Measurements from ENCODE around the gene FUT7.

FUT7 gene

DNA sequence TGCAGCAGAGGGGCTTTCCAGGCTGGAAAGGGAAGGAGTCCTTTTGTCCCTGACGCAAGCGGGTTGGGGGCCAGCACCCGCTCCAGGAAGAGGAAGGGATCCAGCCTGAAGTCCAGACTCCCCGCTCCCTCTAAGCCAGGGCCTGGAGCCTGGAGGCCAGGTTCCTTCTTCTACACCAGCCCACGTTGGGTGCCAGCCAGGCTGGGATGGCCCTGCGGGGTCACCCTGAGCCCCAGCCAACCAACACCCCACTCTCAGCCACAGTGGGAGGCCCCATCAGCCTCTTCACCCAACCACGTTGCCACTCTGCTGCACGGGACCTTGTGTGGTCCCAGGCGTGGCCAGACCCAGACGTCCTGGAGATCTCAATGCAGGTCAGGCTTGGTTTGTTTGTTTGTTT, 970 bp upstream of the FUT7 start:
- no peak for DNase-seq

DNA sequence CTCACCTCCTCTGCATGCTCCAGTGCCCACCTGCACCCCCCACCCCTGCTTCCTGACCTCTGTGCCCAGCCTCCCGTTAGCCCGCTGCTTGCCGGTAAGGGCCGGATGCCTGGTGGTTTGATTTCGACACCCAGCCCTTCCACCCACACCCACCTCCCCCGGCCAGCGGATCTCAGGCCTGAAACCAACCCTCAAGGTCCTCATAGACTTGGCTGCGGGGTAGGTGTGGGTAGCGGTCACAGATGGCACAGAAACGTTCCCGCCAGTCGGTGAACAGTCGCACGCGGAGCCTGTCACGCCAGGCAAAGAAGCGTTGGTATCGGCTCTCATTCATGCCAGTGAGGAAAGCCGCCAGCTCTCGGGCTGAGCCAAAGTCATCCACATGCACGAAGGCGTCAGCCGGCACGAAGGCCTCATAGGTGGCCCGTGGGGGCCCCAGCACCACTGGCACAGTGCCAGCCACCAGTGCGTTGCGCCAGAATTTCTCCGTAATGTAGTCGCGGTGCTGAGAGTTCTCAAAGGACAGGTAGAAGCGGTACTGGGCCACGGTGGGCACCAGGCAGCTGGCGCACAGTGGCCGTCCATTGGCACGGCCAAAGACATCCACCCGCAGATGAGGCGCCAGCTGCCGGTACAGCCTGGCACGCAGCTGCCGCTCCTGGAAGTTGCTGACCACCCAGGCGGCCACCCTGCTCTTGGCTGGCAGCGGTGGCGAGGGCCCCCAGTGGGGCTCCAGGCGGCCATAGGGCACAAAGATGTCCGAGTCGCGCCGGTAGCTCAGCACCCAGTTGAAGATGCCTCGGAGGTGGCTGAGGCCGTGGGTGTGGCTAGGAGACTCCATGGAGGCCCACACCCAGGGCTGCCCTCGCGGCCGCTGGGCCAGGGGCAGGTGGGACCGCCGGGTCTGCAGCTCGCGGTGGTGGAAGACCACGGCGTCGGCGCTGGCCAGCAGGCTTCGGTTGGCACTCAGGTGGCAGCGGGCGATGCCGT, 1.1 kb downstream of the FUT7 start:
- no peak for DNase-seq

DNA sequence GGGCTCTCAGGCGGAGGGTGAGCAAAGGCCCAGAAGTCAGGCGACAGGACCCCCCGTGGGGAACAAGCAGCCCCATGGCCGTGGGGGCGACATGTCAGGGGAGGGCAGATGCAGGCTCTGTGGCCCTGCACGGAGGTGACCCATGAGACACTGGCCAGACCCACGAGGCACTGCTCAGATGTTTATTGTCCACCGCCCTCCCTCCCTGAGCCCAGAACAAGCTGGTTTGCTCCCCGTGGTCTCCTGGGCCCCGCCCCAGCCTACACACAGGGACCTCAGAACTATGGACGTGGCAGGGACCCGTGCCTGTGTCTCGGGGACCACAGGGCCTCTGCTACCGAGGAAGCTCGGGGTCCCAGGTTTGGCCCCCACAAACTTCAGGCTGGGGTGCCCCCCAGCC, 1.9 kb downstream of the FUT7 start:
- no peak for DNase-seq

DNA sequence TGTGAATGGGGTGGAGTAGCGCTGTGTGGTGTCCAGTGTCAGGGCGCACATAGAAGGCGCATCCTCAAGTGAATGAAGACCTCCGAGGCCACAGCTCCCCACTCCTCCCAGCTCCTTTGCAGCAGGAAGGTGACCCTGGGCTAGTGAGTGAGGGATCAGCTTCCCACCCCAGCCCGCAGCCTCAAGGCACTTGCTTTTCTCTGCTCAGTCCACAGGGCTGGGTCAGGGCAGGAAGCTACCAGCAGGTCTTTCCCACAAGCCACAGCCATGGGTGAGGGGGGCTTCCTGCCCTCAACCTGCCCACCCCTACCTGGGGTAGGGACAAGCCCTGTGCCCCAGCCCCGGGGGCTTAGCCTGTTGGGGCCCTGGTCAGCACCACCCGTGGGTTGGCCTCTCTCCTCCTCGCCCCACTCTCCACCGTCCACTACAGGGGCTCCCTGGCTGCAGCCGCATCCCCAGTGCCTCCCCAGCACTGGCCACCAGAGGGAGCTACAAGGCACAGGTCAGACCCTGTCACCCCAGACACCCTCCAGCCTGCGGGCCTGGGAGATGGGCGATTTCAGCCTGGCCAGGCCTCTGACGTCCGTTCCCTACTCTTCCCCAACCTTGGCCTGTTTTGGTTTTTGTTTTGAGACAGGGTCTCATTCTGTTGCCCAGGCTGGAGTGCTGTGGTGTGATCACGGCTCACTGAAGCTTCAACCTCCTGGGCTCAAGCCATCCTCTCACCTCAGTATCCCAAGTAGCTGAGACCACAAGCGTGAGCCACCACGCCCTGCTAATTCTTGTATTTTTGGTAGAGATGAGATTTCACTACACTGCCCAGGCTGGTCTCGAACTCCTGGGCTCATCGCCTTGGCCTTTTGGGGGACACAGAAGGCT, 2.6 kb downstream of the FUT7 start:
- no peak for DNase-seq

DNA sequence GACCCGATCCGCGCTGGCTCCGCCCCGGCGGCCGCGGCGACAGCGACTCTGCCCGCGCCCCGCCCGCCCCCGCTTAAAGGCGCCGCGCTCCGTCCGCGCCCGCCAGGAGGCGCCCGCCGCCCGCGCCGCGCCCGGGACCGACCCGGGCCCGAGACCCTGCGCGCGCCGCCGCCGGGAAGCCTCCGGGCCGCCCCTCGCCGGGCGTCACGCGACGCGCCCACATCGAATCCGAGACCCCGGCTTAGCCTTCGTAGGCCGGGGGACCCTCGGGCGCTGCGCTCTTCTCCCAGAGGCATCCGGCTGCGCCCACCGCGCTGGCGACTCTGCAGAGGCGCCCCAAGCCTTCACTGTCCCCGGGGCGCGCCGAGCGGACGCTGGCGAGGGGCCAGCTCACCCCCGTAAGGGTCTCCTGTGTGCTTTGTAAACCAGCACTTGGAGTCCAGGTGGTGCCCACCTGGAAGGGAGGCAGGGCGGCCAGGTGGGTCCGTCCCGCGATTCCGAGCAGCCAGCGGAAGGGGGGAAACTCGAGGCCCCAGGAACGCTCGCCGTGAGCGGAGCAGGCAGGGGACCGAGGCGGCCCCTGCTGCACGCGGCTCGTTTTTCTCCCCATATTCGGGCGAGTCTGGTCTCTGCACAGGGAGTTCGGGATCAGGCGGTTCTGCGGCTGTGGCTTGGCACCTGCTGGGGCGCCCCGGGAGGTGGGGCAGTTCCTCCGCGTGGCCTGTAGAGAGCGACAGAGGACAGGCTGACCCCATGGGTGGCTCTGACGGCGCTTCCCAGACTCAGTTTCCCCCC, 3.4 kb downstream of the FUT7 start:
- DNase-seq: no peak

DNA sequence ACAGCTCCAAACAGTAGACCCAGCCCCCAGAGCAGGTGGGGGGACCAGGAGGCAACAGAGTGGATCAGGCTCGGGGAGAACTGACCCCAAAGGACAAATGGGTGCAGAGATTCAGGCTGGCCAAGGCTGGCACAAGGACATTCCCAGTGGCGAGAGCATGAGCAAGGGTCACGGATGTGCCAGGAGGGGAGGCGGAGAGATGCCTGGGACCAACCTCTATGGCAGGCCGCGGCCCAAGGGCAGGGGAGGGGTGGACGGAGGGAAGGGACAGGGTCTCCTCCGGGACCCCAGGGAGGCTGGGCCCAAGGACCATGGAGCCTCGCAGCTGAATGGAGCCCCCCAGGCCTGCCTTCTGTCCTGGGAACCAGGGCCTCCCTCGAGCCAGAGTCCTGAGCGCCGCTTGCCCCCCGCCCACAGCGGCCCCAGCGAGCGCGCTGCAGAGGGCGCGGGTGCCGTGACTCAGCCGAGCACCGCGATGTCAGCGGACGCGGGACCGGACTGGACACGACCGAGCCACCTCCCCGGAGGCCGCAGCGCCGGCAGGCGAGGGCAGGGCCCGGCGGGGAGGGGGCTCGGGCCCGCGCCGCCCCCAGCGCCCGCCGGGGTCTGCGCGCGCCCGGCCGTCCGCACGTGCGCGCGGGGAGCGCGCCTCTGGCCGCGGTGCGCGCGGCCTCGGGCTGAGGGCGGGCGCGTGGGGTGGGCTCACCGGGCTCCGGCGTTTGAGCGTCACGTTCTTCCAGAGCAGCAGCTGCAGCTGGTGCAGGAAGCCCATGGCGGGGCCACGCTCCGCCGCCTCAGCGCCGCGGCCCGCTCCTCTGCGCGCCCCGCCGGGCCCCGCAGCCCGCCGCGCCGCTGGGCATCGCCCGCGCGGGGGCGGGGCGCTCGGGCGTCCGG, 4.3 kb downstream of the FUT7 start, which contains the start of gene ABCA2:
Gene ABCA2 (minus strand): TSS at position 869 of the 894 bp plus-strand sequence. CDS start 97 bp downstream, at position 772.
- no peak for DNase-seq

DNA sequence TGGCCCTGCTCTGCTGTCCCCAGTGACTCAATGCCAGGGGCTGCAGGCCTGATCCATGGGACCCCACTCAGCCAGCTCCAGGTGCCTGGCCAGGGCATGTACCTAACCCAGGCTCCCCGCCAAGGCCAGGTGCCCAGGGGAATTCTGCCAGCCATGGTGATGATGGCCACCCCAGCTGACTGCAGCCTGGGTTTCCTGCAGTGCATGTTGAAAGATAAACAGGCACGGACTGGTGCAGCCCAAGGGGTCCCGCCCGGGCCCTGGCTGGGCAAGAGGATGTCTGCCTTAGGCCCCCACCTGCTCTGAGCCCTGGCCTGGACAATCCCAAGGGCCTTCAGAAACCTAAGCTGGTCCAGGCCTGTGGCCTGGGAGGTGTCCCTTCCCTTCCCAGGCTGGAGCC, 5.1 kb downstream of the FUT7 start:
- DNase-seq: no peak

DNA sequence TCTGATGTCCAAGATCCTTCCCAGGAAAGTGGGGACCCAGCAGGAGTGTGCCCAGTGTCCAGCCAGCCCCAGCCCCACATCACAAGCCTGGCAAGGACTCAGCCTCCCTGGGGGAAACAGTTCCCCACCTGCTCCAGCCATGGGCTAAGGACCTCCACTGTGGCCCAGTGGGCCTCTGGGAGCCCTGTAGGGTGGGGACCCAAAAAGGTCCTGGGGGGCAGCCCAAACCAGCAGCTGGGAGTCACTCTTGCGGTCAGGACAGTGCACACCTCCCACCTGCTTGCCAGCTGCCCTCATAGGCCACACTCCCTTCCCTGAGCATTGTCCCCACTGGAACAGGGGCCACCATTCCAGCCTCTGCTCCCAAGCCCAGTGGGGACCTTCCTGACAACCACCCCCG, 5.5 kb downstream of the FUT7 start:
- DNase-seq: no peak

DNA sequence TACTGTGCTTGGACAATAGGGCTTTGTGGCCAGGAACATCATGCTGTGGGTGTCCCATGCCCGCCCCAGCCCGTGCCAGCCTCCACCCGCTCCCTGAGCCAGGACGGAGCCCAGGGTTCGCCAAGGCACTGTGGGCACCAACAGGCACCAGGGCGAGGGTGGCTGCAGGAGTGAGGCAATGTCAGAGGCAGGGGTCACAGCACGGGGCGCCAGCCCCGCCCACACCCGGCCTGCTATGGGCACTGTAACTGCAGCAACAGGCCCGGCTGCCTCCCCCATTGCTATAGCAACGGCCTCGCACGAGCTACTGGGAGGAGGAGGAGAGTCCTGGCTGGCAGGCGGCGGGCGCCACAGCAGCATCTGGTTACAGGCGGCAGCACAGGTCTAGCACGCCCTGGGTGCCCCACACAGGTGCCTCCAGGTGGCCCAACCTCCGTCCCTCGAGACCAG, 6.3 kb downstream of the FUT7 start:
- peak; percentile 24 for DNase-seq

DNA sequence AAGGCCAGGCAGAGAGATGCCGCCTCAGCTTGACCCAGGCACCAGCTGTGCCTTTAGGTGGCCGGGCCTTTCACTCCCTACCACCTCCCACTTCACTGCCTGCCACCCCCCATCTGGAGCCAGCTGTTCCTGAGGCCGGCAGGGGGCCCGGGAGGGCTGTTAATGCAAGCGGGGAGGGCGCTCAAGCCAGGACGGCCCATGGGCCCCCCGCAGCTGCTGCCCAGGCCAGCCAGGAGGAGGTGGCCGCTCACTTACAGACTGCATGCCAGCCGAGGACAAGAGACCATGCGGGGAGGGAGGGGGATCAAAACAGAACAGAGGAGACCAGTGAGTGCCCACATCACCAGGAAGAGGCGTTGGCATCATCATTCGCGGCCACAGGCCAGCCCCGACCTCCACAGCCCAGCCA, 8.3 kb downstream of the FUT7 start:
- DNase-seq: no peak

DNA sequence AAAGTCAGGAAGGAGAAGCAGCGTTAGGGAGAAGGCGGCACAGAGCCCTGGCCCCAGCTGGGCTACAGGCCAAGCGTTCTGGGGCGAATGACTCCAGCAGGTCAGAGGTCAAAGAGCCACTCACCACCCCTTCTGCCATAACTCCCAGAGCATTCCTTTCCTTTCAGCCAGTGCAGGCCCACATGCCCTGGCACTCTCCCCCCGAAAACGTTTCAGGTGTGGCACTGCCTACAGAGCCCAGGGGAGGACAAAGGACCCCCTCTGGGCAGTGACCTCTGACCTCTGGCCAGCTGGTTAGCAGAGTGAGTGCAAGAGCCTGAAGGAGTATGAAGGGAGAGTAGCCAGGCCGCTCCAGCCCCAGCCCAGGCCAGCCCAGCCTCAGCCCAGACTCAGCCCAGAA, 8.7 kb downstream of the FUT7 start:
- no peak for DNase-seq

DNA sequence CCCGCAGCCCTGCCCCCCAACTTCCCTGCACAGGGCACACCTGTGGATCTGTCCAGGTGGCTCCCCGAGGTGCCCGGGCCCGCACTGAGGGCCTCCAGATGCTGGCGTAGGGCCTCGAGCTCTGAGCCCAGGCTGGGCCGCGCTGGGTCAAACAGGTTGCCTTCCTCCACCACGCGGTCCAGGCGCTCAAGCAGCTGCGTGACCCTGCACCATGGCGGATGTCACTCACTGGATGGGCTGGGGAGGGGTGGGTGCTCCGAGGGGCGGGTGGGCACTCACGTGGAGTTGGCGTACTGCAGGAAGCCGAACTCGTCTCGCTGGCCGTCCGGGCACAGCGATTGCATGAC, 9.3 kb downstream of the FUT7 start:
- DNase-seq: no peak

DNA sequence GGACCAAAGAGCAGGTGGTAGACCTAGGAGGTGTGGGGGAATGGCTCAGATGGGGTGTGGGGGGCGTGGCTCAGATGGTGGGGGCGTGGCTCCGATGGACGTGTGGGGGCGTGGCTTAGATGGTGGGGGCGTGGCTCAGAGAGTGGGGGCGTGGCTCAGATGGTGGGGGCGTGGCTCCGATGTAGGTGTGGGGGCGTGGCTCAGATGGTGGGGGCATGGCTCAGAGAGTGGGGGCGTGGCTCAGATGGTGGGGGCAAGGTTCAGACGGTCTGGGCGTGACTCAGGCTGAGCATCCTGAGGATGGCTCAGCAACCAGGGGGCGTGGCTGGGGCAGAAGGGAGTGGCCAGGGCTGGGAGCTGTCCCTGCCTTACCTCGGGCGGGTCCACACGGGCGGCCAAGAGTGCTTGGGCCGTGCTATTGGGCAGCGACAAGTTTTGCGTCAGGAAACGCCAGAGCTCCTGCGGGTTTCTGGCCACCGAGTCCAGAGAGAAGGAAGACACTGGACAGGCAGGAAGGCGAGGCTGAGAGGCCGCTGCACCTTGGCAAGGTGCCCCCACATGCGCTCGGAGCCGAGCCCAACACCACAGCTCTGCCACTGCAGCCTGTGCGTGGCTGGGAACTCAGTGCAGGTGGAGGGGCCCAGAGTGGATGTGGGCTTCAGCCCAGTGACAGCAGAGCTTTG, 9.8 kb downstream of the FUT7 start:
- no peak for DNase-seq

DNA sequence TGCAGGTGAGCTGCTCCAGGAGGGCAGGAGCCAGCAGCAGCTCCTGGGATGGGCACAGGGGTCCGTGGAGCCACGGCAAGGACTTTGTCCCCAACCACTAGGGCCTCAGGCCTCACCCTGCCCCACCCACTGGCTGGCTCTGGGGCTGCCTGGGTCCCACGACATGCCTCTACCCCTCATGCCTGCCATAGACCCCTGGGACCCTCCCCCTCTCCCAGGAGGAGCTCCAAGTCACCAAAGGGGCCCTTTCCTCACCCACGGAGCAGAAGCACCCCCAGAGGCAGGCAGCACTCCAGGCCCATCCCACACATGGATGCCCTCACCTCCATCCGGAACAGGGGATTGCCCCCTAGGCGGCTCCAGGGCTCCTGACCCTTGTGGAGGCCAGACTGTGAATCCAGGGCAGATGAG, 10.3 kb downstream of the FUT7 start:
- no peak for DNase-seq

DNA sequence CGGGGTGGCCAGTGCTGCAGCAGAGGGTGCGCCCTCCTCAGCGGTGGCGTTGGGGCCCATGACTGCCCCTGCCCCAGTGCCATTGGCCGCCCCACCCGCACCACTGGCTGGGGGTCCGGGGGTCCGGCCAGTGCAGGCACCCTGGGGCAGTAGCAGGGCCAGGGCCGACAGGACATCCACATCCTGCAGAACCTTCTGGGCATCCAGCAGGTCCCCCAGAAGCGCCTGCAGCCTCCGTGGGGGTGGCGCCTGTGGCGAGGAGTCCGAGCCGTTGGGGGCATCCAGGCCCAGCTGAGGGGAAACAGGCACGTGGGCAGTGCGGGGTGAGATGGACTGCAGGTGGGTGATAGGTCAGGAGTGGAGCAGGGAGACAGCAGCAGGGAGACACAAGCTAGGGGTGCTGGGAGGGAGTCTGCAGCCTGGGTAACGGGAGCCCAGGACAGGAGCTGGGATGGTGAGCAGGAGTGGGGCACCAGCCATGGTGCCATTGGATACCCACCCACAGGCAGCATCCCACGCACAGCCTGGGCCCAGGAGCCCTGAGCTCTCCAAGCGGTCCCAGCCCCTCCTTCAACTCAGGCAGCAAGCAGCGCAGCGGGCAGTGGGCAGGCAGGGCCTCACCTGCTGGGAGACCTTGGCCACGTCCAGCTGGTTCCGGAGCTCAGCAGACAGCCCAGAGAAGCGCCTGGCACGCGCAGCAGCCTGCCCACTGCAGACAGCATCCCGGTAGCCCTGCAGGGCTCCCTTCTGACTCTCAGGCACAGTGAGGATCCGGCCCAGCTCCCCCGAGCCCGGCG, 10.9 kb downstream of the FUT7 start:
- no peak for DNase-seq

DNA sequence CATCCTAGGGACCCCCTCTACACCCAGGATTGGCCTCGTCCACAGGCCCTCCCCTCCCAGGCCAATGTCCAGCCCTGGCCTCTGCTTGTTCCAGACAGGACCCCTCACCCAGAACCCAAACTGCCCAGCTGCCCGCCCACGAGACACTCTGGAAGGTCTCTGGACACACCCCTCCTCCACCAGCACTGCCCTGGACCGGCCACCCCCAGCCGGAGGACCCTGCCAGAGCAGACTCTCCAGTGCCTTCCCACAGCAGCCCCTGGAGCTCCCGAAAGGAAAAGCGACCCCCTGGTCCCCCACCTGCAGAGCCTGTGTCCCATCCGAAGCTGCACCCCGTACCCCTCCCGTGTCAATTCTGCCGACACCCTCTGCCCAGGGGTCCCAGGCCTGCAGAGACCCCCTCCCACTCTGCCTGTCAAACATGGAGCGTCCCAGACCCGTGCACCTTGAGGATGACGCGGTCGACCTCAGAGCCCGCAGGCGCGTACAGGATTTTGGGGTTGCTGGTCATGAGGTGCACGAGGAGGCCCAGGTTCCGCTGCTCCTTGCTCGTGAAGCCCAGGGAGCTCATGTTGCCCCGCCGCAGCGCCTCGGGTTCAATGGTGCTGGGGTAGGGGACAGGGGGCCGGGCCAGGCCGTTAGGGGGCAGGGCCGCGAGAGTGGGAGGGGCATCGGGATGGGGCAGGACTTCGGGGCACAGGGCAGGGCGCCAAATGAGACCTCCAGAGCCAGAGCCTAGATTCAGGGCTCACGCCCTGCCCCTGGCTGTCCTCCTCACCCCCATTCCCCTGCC, 11.8 kb downstream of the FUT7 start:
- no peak for DNase-seq

DNA sequence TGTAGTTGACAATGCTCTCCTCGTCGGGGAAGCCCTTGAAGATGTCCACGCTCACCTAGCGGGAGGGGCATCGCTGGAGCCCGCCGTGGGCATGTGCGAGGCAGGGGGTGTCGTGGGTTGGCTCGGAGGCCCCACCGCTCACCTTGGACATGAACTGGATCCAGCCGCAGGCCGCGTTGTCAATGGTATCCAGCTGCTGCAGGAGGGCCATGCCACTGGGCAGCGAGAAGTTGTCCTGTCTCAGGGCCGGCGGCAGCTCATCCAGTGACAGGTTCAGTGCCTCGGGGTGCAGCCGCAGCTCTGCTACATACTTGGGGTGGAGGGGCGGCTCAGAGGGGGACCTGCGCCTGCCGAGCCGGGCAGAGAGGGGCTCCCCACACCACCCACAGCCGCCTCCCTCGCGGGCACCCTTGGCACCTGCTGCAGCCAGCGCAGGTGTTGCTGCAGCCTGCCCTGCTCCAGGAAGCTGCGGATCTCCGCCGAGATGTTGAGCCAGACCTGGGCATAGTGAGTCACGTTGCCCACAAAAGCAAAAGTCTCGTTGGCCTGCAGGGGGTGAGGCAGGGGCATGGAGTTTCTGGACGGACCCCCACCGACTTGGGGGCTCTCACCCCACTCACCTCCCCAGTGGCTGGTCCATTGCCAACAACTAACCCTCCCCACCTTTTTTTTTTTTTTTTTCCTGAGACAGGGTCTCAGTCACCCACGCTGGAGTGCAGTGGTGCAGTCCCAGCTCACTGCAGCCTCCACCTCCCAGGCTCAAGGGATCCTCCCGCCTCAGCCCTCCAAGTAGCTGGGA, 12.9 kb downstream of the FUT7 start:
- DNase-seq: no peak

DNA sequence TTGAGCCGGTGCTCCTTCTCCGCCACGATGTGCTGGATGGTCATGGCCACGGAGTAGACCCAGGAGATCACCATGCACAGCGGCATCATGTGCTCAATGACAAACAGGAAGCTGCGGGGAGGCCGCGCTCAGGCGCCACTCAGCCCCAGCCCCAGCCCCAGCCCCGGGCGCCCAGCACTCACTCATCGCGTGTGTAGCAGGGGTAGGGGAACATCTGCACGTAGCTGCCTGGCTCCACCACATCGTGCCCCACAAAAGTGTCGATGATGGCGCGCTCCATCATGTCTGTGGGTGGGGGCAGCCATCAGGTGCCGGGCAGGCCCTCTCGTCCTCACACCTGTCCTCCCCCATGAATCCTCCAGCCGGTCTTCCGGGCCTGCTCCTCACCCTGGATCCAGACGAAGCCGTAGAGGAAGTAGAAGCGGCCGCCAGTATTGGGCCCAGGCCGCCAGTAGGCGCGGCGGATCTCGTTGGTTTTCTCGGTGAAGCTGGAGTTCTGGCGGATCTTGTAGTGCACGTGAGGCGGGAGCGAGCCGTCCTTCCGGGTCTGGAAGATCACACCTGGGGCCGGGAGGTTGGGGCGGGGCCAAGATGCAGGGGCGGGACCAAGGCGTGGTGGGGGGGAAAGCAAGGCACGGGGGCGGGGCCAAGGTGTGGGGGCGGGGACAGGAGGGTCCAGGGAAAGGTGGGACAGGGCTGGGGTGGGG, 13.9 kb downstream of the FUT7 start:
- DNase-seq: no peak

Data from NCI-H524 treated with DMSO at 0.1 percent for 48 hours (cell line).